HepG2 (cell line): ENCODE results near the gene SPTBN2. TPM values are rescaled to one million over a fixed set of nuclear protein-coding genes. Genes with fewer than 3 reads are reported as not detected.

Experiments used
- ATAC-seq: fragments of 200-7000 bp; cut with Tn5 transposase; 3 replicates; pipeline ENCODE4 v1.9.1; 2020; ENCODE audit warnings: mild to moderate bottlenecking, moderate library complexity
- BruUV-seq: library from RNA; stranded (reverse); fragments of 400-500 nt; replicated peaks from 2 replicates; lab custom pipeline; 2021; lab: Mats Ljungman, UMichigan
- CTCF ChIA-PET: fragments of 300-600 bp; formaldehyde crosslinking; extraction: SDS; loops from one replicate; lab custom pipeline; 2021; ENCODE audit warnings: low total read pairs, inconsistent platforms, low intra/inter-chr PET ratio; lab: Yijun Ruan, JAX
- POLR2A ChIA-PET: fragments of 350-600 bp; sonication (Branson Sonifier 250); formaldehyde crosslinking; loops from one replicate; lab custom pipeline; 2020; ENCODE audit warnings: antibody characterized with exemption, inconsistent platforms; lab: Yijun Ruan, JAX
- DNase-seq: peaks from one replicate; pipeline ENCODE4 v3.0.0-alpha.2; 2015; ENCODE audit warnings: low spot score
- FAIRE-seq: peaks from 3 replicates; lab custom pipeline; 2011; peaks lifted over from hg19 to GRCh38; lab: Jason Lieb, UNC
- H2AFZ ChIP-seq: one replicate; pipeline ENCODE4 v1.6.1; 2011; ENCODE audit warnings: low read length, inconsistent platforms
- H3K27ac ChIP-seq: fragments of 300-600 bp; 3 replicates; pipeline ENCODE4 v1.8.0; 2011; ENCODE audit warnings: mixed run types, mild to moderate bottlenecking, mixed read lengths, low read length, inconsistent platforms; ENCODE audit not compliant: insufficient read depth; ENCODE audit errors: extremely low read length
- H3K27me3 ChIP-seq, 2 experiments: fragments of 200-600 bp in 1 of 2; 2 replicates in 1 of 2; 3 replicates in 1 of 2; pipeline versions ENCODE4 v1.6.0 to v1.8.0; 2011; ENCODE audit warnings: low read length in 2 of 2, mild to moderate bottlenecking in 2 of 2, moderate library complexity in 2 of 2, inconsistent platforms in 1 of 2; ENCODE audit not compliant: insufficient read depth in 2 of 2, control insufficient read depth in 1 of 2
- H3K36me3 ChIP-seq, 2 experiments: fragments of 200-600 bp in 1 of 2; replicated peaks in 1 of 2; 2 replicates in 1 of 2; 3 replicates in 1 of 2; pipeline versions ENCODE4 v1.5.1 to v1.8.0; 2011; ENCODE audit warnings: low read length in 2 of 2, inconsistent platforms in 1 of 2; ENCODE audit not compliant: insufficient read depth in 2 of 2, control insufficient read depth in 1 of 2
- H3K4me1 ChIP-seq: 2 replicates; pipeline ENCODE4 v1.5.1; 2012; ENCODE audit warnings: low read length, inconsistent platforms; ENCODE audit not compliant: insufficient read depth
- H3K4me2 ChIP-seq: 2 replicates; pipeline ENCODE4 v1.6.0; 2011; ENCODE audit warnings: low read depth, low read length, inconsistent platforms
- H3K4me3 ChIP-seq, 3 experiments: fragments of 200-600 bp in 1 of 3; sonication (generic), shearing (Covaris generic) in 1 of 3; replicated peaks in 1 of 3; 2 replicates each; pipeline ENCODE4 v1.5.1; 2011 to 2016; ENCODE audit warnings: low read length in 3 of 3, inconsistent platforms in 2 of 3, low read depth in 2 of 3, mild to moderate bottlenecking in 2 of 3, control low read depth in 1 of 3, mixed read lengths in 1 of 3; ENCODE audit not compliant: insufficient read depth in 1 of 3
- H3K79me2 ChIP-seq: one replicate; pipeline ENCODE4 v1.6.1; 2011; ENCODE audit warnings: low read length, inconsistent platforms; ENCODE audit not compliant: insufficient read depth
- H3K9ac ChIP-seq: 2 replicates; pipeline ENCODE4 v1.6.0; 2011; ENCODE audit warnings: mild to moderate bottlenecking, low read depth, low read length, inconsistent platforms; ENCODE audit not compliant: insufficient read depth
- H3K9me3 ChIP-seq: 2 replicates; pipeline ENCODE4 v1.5.1; 2012; ENCODE audit warnings: mild to moderate bottlenecking, low read length
- H4K20me1 ChIP-seq: 2 replicates; pipeline ENCODE4 v1.6.0; 2011; ENCODE audit warnings: inconsistent platforms, mild to moderate bottlenecking, low read length, moderate library complexity; ENCODE audit not compliant: insufficient read depth
- CSRNP1 ChIP-seq: sonication (generic); formaldehyde crosslinking; IDR thresholded peaks from 2 replicates; pipeline ENCODE4 v1.8.1; 2023; ENCODE audit warnings: mild to moderate bottlenecking, missing genetic modification reagents
- FOXC1 ChIP-seq: sonication (generic); formaldehyde crosslinking; IDR thresholded peaks from 2 replicates; pipeline ENCODE4 v1.8.0; 2022; ENCODE audit warnings: mild to moderate bottlenecking, missing genetic modification reagents, borderline replicate concordance
- LRRFIP1 ChIP-seq: sonication (generic); formaldehyde crosslinking; conservative IDR thresholded peaks from 2 replicates; pipeline ENCODE4 v1.4.0; 2020; ENCODE audit warnings: missing genetic modification reagents
- RFX5 ChIP-seq: IDR thresholded peaks from 2 replicates; pipeline ENCODE4 v1.6.1; 2011; ENCODE audit warnings: low read depth, low read length, improper control_type of control experiment
- SRSF9 ChIP-seq: fragments of 200-400 bp; formaldehyde crosslinking; IDR thresholded peaks from 2 replicates; pipeline ENCODE4 v1.6.1; 2018; ENCODE audit warnings: borderline replicate concordance, mild to moderate bottlenecking, low read depth, low read length; ENCODE audit not compliant: insufficient read depth, poor library complexity, severe bottlenecking
- TBX2 ChIP-seq: sonication (generic); formaldehyde crosslinking; IDR thresholded peaks from 2 replicates; pipeline ENCODE4 v1.5.0; 2020; ENCODE audit warnings: missing genetic modification reagents, mild to moderate bottlenecking, borderline replicate concordance
- ZBTB7A ChIP-seq: sonication (generic); formaldehyde crosslinking; IDR thresholded peaks from 2 replicates; pipeline ENCODE4 v1.8.0; 2022; ENCODE audit warnings: mild to moderate bottlenecking, missing genetic modification reagents
- ZFX ChIP-seq: sonication (generic); formaldehyde crosslinking; IDR thresholded peaks from 2 replicates; pipeline ENCODE4 v1.4.0; 2020; ENCODE audit warnings: mild to moderate bottlenecking, low read depth, missing genetic modification reagents, moderate library complexity
- ZNF24 ChIP-seq: fragments of 450-650 bp; IDR thresholded peaks from 2 replicates; pipeline ENCODE4 v1.6.1; 2017; ENCODE audit warnings: antibody characterized with exemption, mild to moderate bottlenecking
- ZNF382 ChIP-seq: sonication (generic); formaldehyde crosslinking; IDR thresholded peaks from 2 replicates; pipeline ENCODE4 v1.5.0; 2020; ENCODE audit warnings: missing genetic modification reagents, mild to moderate bottlenecking, borderline replicate concordance
- ZNF501 ChIP-seq: sonication (generic); formaldehyde crosslinking; IDR thresholded peaks from 2 replicates; pipeline ENCODE4 v1.5.1; 2020; ENCODE audit warnings: mild to moderate bottlenecking, moderate library complexity, missing genetic modification reagents
- ZNF576 ChIP-seq: sonication (generic); formaldehyde crosslinking; IDR thresholded peaks from 2 replicates; pipeline ENCODE4 v1.4.0; 2020; ENCODE audit warnings: mild to moderate bottlenecking, missing genetic modification reagents
- ZUFSP ChIP-seq: sonication (generic); formaldehyde crosslinking; IDR thresholded peaks from 2 replicates; pipeline ENCODE4 v1.9.0; 2021; ENCODE audit warnings: missing genetic modification reagents, mild to moderate bottlenecking, borderline replicate concordance
- WGBS: methylation state at CpG from one replicate; pipeline ENCODE4 v1.1.6; 2017; ENCODE audit warnings: low lambda C conversion rate; 5-methylcytosine and 5-hydroxymethylcytosine counted together
- in situ Hi-C: cut with HindIII; loops from 2 replicates; pipeline ENCODE4 v1.10.0; 2017; ENCODE audit warnings: low pct_unique_long_range_greater_than_20kb; ENCODE audit not compliant: extremely low pct_ligation_motif_present
- intact Hi-C: fragments of 100-400 bp; cut with micrococcal nuclease; formaldehyde crosslinking; loops from one replicate; pipeline ENCODE4 v1.10.0; 2022; ENCODE audit not compliant: unreplicated experiment
- polyA plus RNA-seq, 8 experiments: library from polyadenylated mRNA; depleted of rRNA in 3 of 8; stranded (reverse) in 7 of 8; unstranded in 1 of 8; fragments of >200 nt; fragmentation: Illumina TruSeq in 4 of 8; extraction: Trizol in 4 of 8; gene quantifications; 2 replicates each; pipeline versions ENCODE4 v1.2.1 to v1.2.3, GENCODE V29; 2011 to 2016; ENCODE audit warnings: low read depth in 4 of 8, missing spikeins in 1 of 8, mixed read lengths in 1 of 8; ENCODE audit not compliant: insufficient read depth in 1 of 8
- total RNA-seq, 5 experiments: library from RNA; depleted of rRNA; stranded (reverse); fragments of >200 nt; fragmentation: Illumina TruSeq; extraction: Trizol; gene quantifications; 2 replicates each; pipeline ENCODE4 v1.2.3, GENCODE V29; 2016; ENCODE audit warnings: low read depth in 1 of 5

The SPTBN2 gene
- total and polyA plus RNA-seq, 2 of the 13 experiments (the other 11 are each of a cell fraction or from before 2014, with no cell fraction given): 0.65 to 4.0 TPM

DNA sequence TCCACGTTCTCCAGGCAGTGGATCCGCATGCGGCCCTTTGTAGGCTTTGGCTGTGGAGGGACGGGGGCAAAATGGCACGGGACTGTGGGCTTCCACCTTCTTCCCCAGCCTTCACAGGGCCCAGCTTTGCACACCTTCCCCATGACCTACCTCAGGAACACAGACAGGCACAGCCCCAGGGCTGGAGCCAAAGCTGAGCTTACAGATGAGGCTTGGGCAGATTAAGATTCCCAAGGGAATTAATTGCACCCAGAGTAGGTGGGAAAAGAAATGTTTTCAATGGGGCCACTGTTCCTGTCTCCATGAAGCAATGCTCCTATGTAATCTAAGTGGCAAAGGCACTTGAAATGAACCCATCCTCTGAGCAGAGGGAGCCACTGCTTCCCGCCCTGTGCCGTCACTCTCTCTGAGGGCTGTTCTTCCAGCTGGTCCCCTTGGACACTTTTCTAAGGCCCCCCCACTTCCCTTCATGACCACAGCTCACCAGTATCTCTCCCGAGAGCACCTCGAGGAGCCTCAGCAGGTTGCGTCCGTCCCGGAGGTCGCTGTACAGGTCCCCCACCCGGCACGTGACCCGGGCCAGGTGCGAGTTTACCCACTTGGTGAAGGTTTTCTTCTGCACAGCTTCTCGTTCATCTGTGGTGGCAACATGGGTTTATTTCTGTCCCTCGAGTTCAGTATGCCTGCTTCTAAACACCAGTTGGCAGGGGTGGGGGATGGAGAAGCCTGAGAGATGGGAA, 13.5 kb downstream of the SPTBN2 start (continued):
- TF ChIP-seq ZUFSP: no peak
- no peak for TF ChIP-seq ZBTB7A (CRISPR knock-in tag)
- no peak for TF ChIP-seq ZNF576 (CRISPR knock-in tag)
- TF ChIP-seq, all 625 proteins: peak for 0

DNA sequence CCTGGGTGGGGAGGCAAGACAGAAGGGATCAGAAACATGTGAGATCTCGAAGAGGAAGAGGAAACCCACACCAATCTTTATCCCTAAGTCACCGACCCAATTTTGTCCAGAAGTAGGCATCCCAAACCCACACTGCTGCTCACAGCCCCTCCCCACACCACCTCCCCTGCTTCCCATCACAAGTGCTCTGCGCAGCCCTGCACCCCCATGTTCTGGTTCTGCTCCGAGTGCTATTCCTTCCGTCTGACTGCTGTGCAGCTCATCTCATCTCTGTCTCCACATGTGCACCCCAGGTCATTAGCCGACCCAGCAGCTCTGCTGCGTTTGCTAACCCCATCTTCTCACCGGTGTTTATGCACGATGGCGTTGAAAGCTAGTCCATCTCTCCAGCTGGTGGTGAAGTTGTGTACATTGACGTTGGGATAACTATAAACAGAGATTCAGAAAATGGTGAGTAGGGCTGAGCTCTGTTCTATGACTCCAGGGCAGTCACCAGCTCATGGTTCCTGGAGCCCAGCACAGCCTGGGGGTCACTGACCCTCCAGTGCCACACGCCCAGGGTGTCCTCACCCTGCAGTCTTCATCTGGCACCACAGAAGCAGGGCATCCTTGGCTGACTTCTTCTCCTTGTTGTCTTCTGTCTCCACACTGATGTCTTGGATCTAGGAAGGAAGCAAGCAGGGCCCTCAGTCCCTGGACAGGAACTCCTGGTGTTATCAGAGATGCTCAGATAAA, 15.1 kb downstream of the SPTBN2 start:
- Histone ChIP-seq H3K27ac (no peak overlapping the region), H4K20me1 (no peaks in the 10 kb centered on the region), H2AFZ (no peak overlapping the region), H3K4me3 (no peak overlapping the region), H3K79me2 (no peaks in the 10 kb centered on the region), H3K9ac (no peak overlapping the region), H3K4me1 (peaks cover 15% of the 10 kb centered on the region), H3K9me3 (no peaks in the 10 kb centered on the region), H3K4me2 (no peak overlapping the region), H3K36me3 (no peaks in the 10 kb centered on the region), H3K27me3 (no peaks in the 10 kb centered on the region)
- BruUV-seq: no TSS peak
- DNase-seq (no peak), ATAC-seq (no peak), FAIRE-seq (no peak)
- CTCF ChIA-PET: no interaction called here
- POLR2A ChIA-PET: no interaction called here
- in situ Hi-C loops (no loop called here), intact Hi-C loops (no loop called here)
- WGBS: 81% methylated on average over 12 of the region's 12 CpGs
- TF ChIP-seq LRRFIP1 (CRISPR knock-in tag) (no peak), ZNF501 (CRISPR knock-in tag) (no peak), SRSF9 (no peak), RFX5 (no peak), CSRNP1 (no peak), ZNF382 (CRISPR knock-in tag) (no peak), TBX2 (CRISPR knock-in tag) (no peak), FOXC1 (no peak), ZFX (CRISPR knock-in tag) (no peak), ZNF24 (no peak)
